B cell (primary cell): Measurements from ENCODE around the gene LRCH2.

Experiments used
- EZH2 ChIP-seq: IDR thresholded peaks from 2 replicates; pipeline ENCODE4 v1.6.1; 2012; ENCODE audit warnings: borderline replicate concordance, low read depth, mild to moderate bottlenecking, moderate library complexity, low read length; ENCODE audit not compliant: insufficient read depth, poor library complexity, severe bottlenecking
- TF ChIP-seq, protein P1 (sequence below): fragments of 200-600 bp; IDR thresholded peaks from one replicate; pipeline ENCODE4 v1.8.0; 2022; ENCODE audit warnings: antibody characterized with exemption, mild to moderate bottlenecking

DNA sequence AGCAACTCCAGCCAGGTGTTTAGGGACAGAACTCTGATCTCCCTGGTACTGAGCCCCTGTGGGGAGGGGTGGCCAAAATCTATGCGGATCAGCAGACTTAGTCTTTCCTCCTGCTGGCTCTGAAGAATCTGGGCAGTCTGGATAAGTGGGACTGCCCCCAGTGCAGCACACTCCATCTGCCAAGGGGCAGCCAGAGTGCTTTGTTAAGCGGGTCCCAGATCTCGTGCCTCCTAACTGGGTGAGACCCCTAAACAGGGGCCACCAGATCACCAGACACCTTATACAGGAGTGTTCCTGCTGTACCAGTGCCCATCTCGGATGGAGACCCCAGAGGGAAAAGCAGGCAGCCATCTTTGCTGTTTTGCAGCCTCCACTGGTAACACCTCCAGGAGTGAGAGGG, 135.0 kb downstream of the LRCH2 start:
- TF ChIP-seq, protein P1, sequence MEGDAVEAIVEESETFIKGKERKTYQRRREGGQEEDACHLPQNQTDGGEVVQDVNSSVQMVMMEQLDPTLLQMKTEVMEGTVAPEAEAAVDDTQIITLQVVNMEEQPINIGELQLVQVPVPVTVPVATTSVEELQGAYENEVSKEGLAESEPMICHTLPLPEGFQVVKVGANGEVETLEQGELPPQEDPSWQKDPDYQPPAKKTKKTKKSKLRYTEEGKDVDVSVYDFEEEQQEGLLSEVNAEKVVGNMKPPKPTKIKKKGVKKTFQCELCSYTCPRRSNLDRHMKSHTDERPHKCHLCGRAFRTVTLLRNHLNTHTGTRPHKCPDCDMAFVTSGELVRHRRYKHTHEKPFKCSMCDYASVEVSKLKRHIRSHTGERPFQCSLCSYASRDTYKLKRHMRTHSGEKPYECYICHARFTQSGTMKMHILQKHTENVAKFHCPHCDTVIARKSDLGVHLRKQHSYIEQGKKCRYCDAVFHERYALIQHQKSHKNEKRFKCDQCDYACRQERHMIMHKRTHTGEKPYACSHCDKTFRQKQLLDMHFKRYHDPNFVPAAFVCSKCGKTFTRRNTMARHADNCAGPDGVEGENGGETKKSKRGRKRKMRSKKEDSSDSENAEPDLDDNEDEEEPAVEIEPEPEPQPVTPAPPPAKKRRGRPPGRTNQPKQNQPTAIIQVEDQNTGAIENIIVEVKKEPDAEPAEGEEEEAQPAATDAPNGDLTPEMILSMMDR: no peak
- no peak for TF ChIP-seq EZH2
